ENCODE measurements around the gene SF3B6.

SF3B6 gene

GRCh38 chr2:24077879-24078278 lies 1.8 kb upstream of the SF3B6 start:
- no peaks in the 10 kb centered on the region for H3K27me3 Mint-ChIP-seq
- H3K4me3 Mint-ChIP-seq, result peak overlapping the region; percentile 98
- H3K27ac Mint-ChIP-seq, result peak overlapping the region; percentile 68
- no peaks in the 10 kb centered on the region for H3K9me3 Mint-ChIP-seq
- H3K4me1 Mint-ChIP-seq, result peaks cover 27% of the 10 kb centered on the region
- H3K36me3 Mint-ChIP-seq, result peaks cover 1% of the 10 kb centered on the region

DNA sequence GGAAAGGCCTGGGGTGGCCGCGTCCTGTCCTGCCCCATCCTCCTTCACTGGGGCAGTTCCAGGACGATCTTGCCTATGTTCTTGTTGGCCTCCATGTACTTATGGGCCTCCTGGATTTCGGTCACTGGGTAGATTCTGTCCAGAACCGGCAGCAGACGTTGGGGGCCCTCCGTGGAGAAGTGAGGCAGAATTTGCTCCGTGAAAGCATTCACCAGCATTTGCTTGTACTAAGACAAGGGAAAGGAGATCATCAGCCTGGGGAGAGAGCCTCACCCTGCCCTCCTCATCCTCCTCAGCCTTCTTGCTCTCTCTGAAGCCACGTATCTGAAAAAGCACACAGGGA lies 1.4 kb upstream of the SF3B6 start:
- H3K9me3 Mint-ChIP-seq, result no peaks in the 10 kb centered on the region
- H3K27ac Mint-ChIP-seq, result peak overlapping the region; percentile 68
- no peaks in the 10 kb centered on the region for H3K27me3 Mint-ChIP-seq
- H3K4me3 Mint-ChIP-seq, result peak overlapping the region; percentile 98
- H3K36me3 Mint-ChIP-seq, result peaks cover 1% of the 10 kb centered on the region
- H3K4me1 Mint-ChIP-seq, result peaks cover 30% of the 10 kb centered on the region

DNA sequence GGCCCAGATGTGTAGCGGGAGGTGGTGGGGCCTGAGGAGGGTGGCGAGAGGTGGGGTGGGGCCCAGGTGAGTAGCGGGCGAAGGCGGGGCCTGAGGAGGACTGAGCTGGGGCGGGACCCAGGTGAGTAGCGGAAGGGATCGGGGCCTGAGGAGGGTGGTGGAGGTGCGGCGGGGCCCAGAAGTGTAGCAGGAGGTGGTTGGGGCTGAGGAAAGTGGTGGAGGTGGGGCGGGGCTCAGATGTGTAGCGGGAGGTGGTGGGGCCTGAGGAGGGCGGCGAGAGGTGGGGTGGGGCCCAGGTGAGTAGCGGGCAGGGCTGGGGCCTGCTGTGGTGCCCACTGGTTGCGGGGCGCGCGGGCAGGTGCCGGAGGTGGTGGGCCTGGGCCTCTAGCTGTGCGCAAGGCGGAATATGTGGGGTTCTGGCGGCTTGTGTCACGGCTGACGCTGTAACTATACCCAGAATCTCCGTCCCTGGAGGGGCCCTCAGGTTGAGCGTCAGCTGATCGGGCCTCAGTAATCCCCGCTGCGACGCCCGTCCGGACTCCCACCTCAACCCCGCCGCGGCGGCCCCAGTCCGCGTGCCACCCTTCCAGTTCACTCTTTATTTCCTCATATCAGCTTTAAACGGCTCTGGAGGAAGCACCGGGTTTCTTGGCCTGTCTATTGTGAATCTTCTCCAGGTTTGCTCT lies 866 bp upstream of the SF3B6 start:
- no peaks in the 10 kb centered on the region for H3K27me3 Mint-ChIP-seq
- peak overlapping the region; percentile 98 for H3K4me3 Mint-ChIP-seq
- H3K9me3 Mint-ChIP-seq, result no peaks in the 10 kb centered on the region
- peaks cover 34% of the 10 kb centered on the region for H3K4me1 Mint-ChIP-seq
- H3K36me3 Mint-ChIP-seq, result peaks cover 1% of the 10 kb centered on the region
- peak overlapping the region; percentile 51 for H3K27ac Mint-ChIP-seq

- Mint-ChIP-seq H3K27me3 (no peaks in the 10 kb centered on the region), H3K27ac (peak overlapping the region; percentile 98), H3K4me3 (peak overlapping the region; percentile 98), H3K4me1 (peaks cover 34% of the 10 kb centered on the region), H3K9me3 (no peaks in the 10 kb centered on the region), H3K36me3 (peaks cover 1% of the 10 kb centered on the region)
These were observed 867 bp downstream of the SF3B6 start for GRCh38 chr2:24075259-24075658.

DNA sequence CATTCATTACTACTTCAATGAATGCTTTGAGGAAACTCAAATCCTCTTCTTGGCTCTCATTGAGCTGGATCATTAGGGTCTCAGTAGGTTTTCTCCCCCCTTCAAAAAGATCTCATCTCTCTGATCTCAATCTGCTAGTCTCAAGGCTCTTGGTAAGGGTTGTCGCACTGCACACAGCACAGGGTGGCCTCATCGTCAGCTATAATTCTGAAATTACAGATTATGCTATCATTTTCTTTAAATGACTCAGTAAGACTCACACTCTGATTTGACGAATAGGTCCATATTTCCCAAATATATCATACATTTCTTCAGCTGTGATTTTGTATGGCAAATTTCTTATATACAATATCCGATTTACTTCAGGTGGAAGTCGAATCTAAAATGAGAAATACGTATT lies 2.3 kb downstream of the SF3B6 start:
- peaks cover 3% of the 10 kb centered on the region for H3K36me3 Mint-ChIP-seq
- H3K27ac Mint-ChIP-seq, result no peak overlapping the region
- H3K4me3 Mint-ChIP-seq, result peak overlapping the region; percentile 47
- peaks cover 34% of the 10 kb centered on the region for H3K4me1 Mint-ChIP-seq
- H3K9me3 Mint-ChIP-seq, result no peaks in the 10 kb centered on the region
- H3K27me3 Mint-ChIP-seq, result no peaks in the 10 kb centered on the region

DNA sequence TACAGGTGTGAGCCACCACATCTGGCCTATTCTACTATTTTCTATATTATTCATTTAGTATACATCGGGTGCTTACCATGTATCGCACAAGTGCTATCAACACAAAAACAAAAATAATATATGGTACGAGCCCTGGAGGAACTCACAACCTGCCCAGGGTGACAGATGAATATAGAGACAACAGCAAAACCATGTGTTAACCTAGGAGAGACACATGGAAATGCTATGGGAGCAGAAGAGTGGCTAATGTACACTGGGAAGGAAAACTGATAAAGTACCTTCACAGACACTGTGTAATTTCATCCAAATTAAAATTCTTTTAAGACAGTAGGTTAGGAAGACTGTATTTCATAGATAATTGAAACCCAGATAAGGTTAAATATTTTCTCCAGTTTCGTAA lies 3.9 kb downstream of the SF3B6 start:
- Mint-ChIP-seq H3K4me3 (no peak overlapping the region), H3K27ac (no peak overlapping the region), H3K4me1 (peaks cover 28% of the 10 kb centered on the region), H3K27me3 (no peaks in the 10 kb centered on the region), H3K9me3 (no peaks in the 10 kb centered on the region), H3K36me3 (peaks cover 5% of the 10 kb centered on the region)

GRCh38 chr2:24065341-24065740 lies 10.8 kb downstream of the SF3B6 start:
- no peak overlapping the region for H3K27ac Mint-ChIP-seq
- H3K4me3 Mint-ChIP-seq, result no peak overlapping the region
- H3K4me1 Mint-ChIP-seq, result no peaks in the 10 kb centered on the region
- peaks cover 6% of the 10 kb centered on the region for H3K36me3 Mint-ChIP-seq
- H3K27me3 Mint-ChIP-seq, result no peaks in the 10 kb centered on the region
- H3K9me3 Mint-ChIP-seq, result no peaks in the 10 kb centered on the region

- Mint-ChIP-seq H3K27ac (no peak overlapping the region), H3K27me3 (peaks cover 2% of the 10 kb centered on the region), H3K4me1 (no peaks in the 10 kb centered on the region), H3K4me3 (no peak overlapping the region), H3K36me3 (no peaks in the 10 kb centered on the region), H3K9me3 (no peaks in the 10 kb centered on the region)
These were observed 17.4 kb downstream of the SF3B6 start for GRCh38 chr2:24058564-24059271.

DNA sequence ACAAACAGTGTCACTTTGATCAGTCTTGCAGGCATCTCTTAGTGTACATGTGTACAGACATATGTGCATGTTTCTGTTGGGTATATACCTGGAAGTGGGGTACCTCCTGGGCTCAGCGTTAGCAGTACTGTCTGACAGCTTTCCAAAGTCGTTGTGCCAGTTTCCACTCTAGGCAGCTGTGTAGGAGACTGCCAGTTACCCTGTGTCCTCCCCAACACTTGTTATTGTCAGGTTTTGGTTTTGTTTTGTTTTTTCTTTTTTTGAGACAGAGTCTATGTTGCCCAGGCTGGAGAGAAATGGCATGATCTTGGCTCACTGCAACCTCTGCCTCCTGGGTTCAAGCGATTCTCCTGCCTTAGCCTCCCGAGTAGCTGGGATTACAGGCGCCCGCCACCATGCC lies 20.4 kb downstream of the SF3B6 start:
- H3K4me3 Mint-ChIP-seq, result no peak overlapping the region
- peaks cover 2% of the 10 kb centered on the region for H3K27me3 Mint-ChIP-seq
- H3K36me3 Mint-ChIP-seq, result no peaks in the 10 kb centered on the region
- H3K4me1 Mint-ChIP-seq, result no peaks in the 10 kb centered on the region
- H3K9me3 Mint-ChIP-seq, result no peaks in the 10 kb centered on the region
- H3K27ac Mint-ChIP-seq, result no peak overlapping the region

DNA sequence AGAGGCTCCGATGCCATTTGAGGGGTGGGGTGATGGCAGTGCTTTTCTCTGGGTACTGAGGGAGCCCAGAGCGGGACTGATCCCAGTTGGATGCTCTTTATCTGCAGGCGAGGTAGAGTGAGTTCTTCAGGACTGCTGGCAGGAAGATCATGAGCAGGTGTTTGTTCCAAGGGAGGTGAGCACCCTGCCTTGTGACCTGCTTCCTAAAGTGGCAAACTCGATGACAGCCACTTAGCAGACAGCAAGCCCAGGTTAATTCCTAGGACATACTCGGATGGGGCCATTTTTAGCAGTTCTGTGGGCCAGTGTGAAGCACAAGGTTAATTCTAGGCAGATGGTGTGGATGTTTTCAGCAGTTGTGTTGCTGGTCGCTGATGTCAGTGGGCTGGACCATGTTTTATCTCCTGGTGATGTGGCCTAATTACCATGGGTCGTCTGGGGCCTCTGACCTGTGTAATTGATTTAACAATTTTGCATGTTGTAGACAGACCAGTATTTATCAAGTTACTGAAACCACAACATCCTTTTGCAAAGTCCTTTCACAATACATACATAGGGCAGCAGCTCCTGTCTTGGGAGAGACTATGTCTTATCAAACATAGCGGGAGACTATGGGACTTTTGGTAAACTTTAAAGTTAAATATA lies 21.6 kb downstream of the SF3B6 start:
- Mint-ChIP-seq H3K4me3 (no peak overlapping the region), H3K27ac (no peak overlapping the region), H3K4me1 (no peaks in the 10 kb centered on the region), H3K36me3 (no peaks in the 10 kb centered on the region), H3K9me3 (no peaks in the 10 kb centered on the region), H3K27me3 (peaks cover 2% of the 10 kb centered on the region)

DNA sequence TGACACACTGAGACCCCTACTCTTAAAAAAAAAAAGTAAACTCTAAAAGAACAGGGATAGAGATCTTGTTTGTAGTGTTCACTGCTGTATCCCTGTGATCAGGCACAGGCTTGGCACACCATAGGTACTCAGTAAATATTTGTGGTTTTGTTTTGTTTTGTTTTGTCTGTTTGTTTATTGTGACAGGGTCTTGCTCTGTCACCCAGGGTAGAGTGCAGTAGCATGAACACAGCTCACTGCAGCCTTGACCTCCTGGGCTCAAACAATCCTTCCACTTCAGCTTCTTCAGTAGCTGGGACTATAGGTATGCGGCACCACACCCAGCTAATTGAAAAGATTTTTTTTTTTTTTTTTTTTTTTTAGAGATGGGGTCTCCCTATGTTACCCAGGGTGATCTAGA lies 23.2 kb downstream of the SF3B6 start:
- Mint-ChIP-seq H3K9me3 (no peaks in the 10 kb centered on the region), H3K27me3 (peaks cover 4% of the 10 kb centered on the region), H3K36me3 (no peaks in the 10 kb centered on the region), H3K4me1 (no peaks in the 10 kb centered on the region), H3K27ac (no peak overlapping the region), H3K4me3 (no peak overlapping the region)

DNA sequence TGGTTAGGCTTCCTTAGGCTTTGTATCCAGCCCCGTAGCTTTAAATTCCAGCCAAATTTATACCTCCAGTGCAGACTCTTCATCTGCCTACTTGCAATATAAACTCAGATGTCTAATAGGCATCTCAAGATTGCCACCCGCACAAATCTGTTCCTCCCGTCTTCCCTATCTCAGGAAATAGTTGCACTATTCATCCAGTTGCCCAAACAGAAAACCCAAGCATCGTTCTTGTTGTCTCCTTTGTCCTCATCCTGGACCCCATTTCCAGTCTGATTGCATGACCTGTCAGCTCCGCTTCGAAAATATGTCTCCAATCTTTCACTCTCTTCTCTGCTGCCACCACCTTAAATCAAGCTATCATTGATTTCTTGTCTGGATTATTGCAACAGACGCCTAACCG lies 24.3 kb downstream of the SF3B6 start:
- Mint-ChIP-seq H3K4me3 (no peak overlapping the region), H3K9me3 (no peaks in the 10 kb centered on the region), H3K27me3 (peaks cover 7% of the 10 kb centered on the region), H3K4me1 (peaks cover 10% of the 10 kb centered on the region), H3K27ac (no peak overlapping the region), H3K36me3 (no peaks in the 10 kb centered on the region)

DNA sequence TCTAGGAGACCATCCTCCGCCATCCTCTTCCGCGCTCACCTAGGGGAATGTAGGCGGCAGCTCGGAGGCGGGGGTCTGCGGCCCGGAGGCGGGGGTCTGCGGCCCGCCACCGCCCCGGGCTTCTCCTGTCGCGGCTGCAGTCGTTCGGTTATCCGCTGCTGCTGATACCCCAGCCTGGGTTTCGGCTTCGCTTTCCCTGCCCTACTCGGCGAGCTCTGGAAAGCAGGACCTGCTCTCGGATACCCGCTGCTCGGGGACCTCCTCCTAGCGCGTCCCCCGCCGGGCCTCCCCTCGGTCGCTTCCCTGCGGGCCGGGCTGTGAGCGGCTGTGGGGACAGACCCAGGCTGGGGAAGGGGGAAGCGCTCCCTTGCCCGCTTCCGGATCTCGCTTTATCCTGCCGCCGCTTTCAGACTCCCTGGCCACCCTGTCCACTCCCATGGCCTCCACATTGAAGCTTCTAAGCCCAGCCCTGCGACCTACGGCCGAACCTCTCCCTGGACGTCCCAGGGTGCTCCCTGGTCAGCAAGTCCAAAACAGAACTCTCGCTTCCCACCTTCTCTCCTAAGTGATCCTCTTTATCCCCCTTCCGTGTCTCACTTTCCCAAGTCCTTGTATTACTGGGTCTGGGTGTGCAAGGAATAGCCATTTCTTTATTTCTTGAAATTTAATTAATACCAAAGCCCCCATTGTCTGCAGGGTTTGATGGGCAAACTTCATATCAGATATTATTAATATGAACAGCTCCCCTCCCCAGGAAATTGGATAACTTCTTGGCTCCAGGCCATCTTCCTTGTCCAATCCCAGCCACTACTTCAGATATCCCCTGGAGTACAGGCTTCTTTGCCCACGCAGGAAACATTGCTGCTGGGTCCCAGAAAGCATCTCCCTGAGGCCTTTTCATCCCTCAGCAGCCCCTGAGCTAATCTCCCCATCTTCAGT lies 25.8 kb downstream of the SF3B6 start:
- Mint-ChIP-seq H3K4me3 (no peak overlapping the region), H3K36me3 (no peaks in the 10 kb centered on the region), H3K9me3 (no peaks in the 10 kb centered on the region), H3K4me1 (peaks cover 22% of the 10 kb centered on the region), H3K27ac (no peak overlapping the region), H3K27me3 (peaks cover 7% of the 10 kb centered on the region)

- Mint-ChIP-seq H3K36me3 (no peaks in the 10 kb centered on the region), H3K9me3 (no peaks in the 10 kb centered on the region), H3K27ac (no peak within 1 kb of the TSS), H3K27me3 (peaks cover 7% of the 10 kb centered on the region), H3K4me3 (no peak within 1 kb of the TSS), H3K4me1 (peaks cover 28% of the 10 kb centered on the region)
These were observed 26.6 kb downstream of the SF3B6 start, which contains the start of gene FKBP1B for GRCh38 chr2:24049485-24050021. TSS of gene FKBP1B (plus strand) at chr2:24049741. CDS start at chr2:24049850, 109 bp downstream.

DNA sequence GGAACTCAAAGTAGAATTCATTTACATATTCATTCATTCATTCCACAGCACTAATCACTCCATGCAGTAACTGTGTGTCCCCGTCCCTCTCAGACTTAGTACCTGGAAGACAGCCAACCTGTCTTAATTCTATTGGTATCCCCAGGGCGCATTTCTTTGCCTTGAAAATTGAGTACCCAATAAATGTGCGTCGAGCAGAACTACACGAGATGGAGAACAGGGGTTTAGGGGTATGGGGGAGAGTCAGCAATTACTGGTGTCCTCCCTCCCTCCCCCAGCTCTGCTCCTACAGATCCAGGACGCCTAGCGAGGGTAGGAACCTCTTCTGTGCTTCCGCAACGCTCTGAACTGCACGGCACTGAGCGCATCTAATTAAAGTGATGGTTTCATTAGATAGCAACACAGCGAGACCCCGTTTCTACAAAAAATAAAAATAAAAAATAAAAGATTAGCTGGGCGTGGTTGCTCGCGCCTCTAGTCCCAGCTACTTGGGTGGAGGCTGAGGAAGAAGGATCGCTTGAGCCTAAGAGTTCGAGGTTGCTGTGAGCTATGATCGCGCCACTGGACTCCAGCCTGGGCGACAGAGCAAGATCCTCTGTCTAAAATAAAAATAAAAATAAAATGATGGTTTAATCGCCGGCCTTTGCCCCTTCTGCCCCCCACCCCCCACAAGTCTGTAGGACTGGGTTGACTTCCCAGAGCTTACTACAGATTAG lies 27.2 kb downstream of the SF3B6 start:
- Mint-ChIP-seq H3K27me3 (peaks cover 5% of the 10 kb centered on the region), H3K9me3 (no peaks in the 10 kb centered on the region), H3K4me1 (peaks cover 28% of the 10 kb centered on the region), H3K27ac (no peak overlapping the region), H3K36me3 (no peaks in the 10 kb centered on the region), H3K4me3 (no peak overlapping the region)

Measured in activated naive CD4-positive, alpha-beta T cell treated with anti-CD3 and anti-CD28 coated beads, Interleukin-2, amount 50 U/mL, for 24 hours (primary cell).